Measurements from ENCODE around the gene ZIC3. TPM values are rescaled to one million over a fixed set of nuclear protein-coding genes. Genes with fewer than 3 reads are reported as not detected.

The ZIC3 gene
- total RNA-seq, 1 experiment from 2014 or later = 126 TPM

- H3K56ac ChIP-seq (ENCODE audit: insufficient read length, low read depth, low read length) = no peak overlapping the region
- H3K23ac ChIP-seq (ENCODE audit: insufficient read length, low read depth, low read length) = no peak overlapping the region
- H3K23me2 ChIP-seq (ENCODE audit: insufficient read length, low read depth, low read length, poor library complexity, severe bottlenecking) = no peaks in the 10 kb centered on the region
- H4K20me1 ChIP-seq (ENCODE audit: control insufficient read depth, insufficient read depth, insufficient read length) = no peaks in the 10 kb centered on the region
- DNase-seq = no peak
- H2BK120ac ChIP-seq (ENCODE audit: low read depth, low read length, poor library complexity, severe bottlenecking) = no peak overlapping the region
- no peak overlapping the region for H3K4ac ChIP-seq (ENCODE audit: low read depth, low read length)
- H4K5ac ChIP-seq (ENCODE audit: insufficient read length, low read depth, low read length) = no peak overlapping the region
- no peaks in the 10 kb centered on the region for H3K4me1 ChIP-seq (ENCODE audit: insufficient read depth, low read length)
- no peak overlapping the region for H2BK5ac ChIP-seq (ENCODE audit: insufficient read length, low read length)
- no peak overlapping the region for H3K27ac Mint-ChIP-seq
- no peak overlapping the region for H3K14ac ChIP-seq (ENCODE audit: insufficient read depth, low read length)
- TF ChIP-seq, protein P1, sequence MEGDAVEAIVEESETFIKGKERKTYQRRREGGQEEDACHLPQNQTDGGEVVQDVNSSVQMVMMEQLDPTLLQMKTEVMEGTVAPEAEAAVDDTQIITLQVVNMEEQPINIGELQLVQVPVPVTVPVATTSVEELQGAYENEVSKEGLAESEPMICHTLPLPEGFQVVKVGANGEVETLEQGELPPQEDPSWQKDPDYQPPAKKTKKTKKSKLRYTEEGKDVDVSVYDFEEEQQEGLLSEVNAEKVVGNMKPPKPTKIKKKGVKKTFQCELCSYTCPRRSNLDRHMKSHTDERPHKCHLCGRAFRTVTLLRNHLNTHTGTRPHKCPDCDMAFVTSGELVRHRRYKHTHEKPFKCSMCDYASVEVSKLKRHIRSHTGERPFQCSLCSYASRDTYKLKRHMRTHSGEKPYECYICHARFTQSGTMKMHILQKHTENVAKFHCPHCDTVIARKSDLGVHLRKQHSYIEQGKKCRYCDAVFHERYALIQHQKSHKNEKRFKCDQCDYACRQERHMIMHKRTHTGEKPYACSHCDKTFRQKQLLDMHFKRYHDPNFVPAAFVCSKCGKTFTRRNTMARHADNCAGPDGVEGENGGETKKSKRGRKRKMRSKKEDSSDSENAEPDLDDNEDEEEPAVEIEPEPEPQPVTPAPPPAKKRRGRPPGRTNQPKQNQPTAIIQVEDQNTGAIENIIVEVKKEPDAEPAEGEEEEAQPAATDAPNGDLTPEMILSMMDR (conservative IDR thresholded peaks at IDR 0.05) = no peak
- H3K27ac ChIP-seq (ENCODE audit: insufficient read length, low read depth, low read length) = no peak overlapping the region
- no peaks in the 10 kb centered on the region; the same call in 1 of the 2 replicates for H3K27me3 Mint-ChIP-seq (ENCODE audit: low read depth)
- no CpG with 5 or more reads among the region's 3 CpGs for WGBS (ENCODE audit: extremely low coverage, insufficient read length, low lambda C conversion rate)
- peaks cover 0 to 3% of the 10 kb centered on the region in 2 experiments; a peak in 1 of 4 replicates for H3K4me1 Mint-ChIP-seq
- no peak overlapping the region for H3K4me3 Mint-ChIP-seq
- H3K4me2 ChIP-seq (ENCODE audit: insufficient read depth, insufficient read length, low read length) = no peak overlapping the region
- H4K8ac ChIP-seq (replicated peaks; ENCODE audit: insufficient read length, low read depth, low read length) = no peak overlapping the region
- H3K18ac ChIP-seq (ENCODE audit: insufficient read length, low read depth, low read length) = no peak overlapping the region
- no peak overlapping the region for H2AFZ ChIP-seq (ENCODE audit: low read length)
- no peaks in the 10 kb centered on the region for H3K79me1 ChIP-seq (ENCODE audit: insufficient read depth, low read depth, low read length, poor library complexity, severe bottlenecking)
- no peaks in the 10 kb centered on the region for H3K9me3 ChIP-seq (ENCODE audit: control insufficient read depth, low read depth, low read length)
- no peaks in the 10 kb centered on the region; the same call in 1 of the 2 replicates for H3K27me3 ChIP-seq (ENCODE audit: insufficient read depth, low read length)
- H3K9me3 Mint-ChIP-seq = peaks cover 0 to 41% of the 10 kb centered on the region in 2 experiments; a peak in 3 of 5 replicates
- H2BK12ac ChIP-seq (ENCODE audit: insufficient read length, low read depth, low read length) = no peak overlapping the region
- no peak overlapping the region for H2BK15ac ChIP-seq (ENCODE audit: low read depth, low read length)
- H3K9ac ChIP-seq (ENCODE audit: extremely low read depth, insufficient read length, low read length) = no peak overlapping the region
- H2BK20ac ChIP-seq (ENCODE audit: low read depth, low read length, poor library complexity, severe bottlenecking) = no peak overlapping the region
- no peaks in the 10 kb centered on the region for H3K79me2 ChIP-seq (ENCODE audit: insufficient read depth, low read length)
- no peak overlapping the region for H2AK5ac ChIP-seq (ENCODE audit: insufficient read length, low read length)
- H3T11ph ChIP-seq (ENCODE audit: low read length) = no peak overlapping the region
- H3K36me3 Mint-ChIP-seq (ENCODE audit: insufficient read depth in 1 of 3, low read depth in 3 of 3) = 0 out of 7 replicates have a peak, but pooled peaks cover 0 to under 1% (median 0%) of the 10 kb centered on the region in 3 experiments
- H4K91ac ChIP-seq (ENCODE audit: insufficient read length, low read depth, low read length) = no peak overlapping the region
Observed at GRCh38 chrX:137519459-137519858, 46.5 kb upstream of the ZIC3 start.

All from H9 (cell line).